Left ventricle myocardium inferior (tissue), 1 donor: ENCODE data around the gene PKNOX2. TPM values are rescaled to one million over a fixed set of nuclear protein-coding genes. Genes with fewer than 3 reads are reported as not detected.

ENCODE experiments used
- DNase-seq: peaks from one replicate; pipeline ENCODE4 v3.0.0-alpha.2; 2020
- H3K27ac ChIP-seq: fragments of 200-600 bp; replicated peaks from 2 replicates; pipeline ENCODE4 v1.8.0; 2021
- H3K27me3 ChIP-seq: fragments of 200-600 bp; 2 replicates; pipeline ENCODE4 v1.8.0; 2021; ENCODE audit warnings: low read depth
- H3K36me3 ChIP-seq: fragments of 200-600 bp; 2 replicates; pipeline ENCODE4 v1.8.0; 2021
- H3K4me1 ChIP-seq: fragments of 200-600 bp; 2 replicates; pipeline ENCODE4 v1.8.0; 2021
- H3K4me3 ChIP-seq: fragments of 200-600 bp; 2 replicates; pipeline ENCODE4 v1.8.0; 2021; ENCODE audit warnings: mild to moderate bottlenecking, moderate library complexity
- H3K9me3 ChIP-seq: fragments of 200-600 bp; replicated peaks from 2 replicates; pipeline ENCODE4 v1.8.0; 2021
- CTCF ChIP-seq: fragments of 200-600 bp; IDR thresholded peaks from 2 replicates; pipeline ENCODE4 v1.8.0; 2021; ENCODE audit warnings: antibody characterized with exemption, mild to moderate bottlenecking, borderline replicate concordance
- intact Hi-C: fragments of 100-400 bp; cut with micrococcal nuclease; formaldehyde crosslinking; loops from one replicate; pipeline ENCODE4 v1.11.0; 2022
- total RNA-seq: library from RNA; stranded (reverse); fragmentation: NEBNext Ultra II Directional; extraction: Animal tissue kit (Norgen Biotek cat#: 25700); gene quantifications from one replicate; pipeline ENCODE4 v1.2.1, GENCODE V29; 2021
- donor health status: DM: no; HTN: yes; CAD: no; lungs with severe emphysema.

The PKNOX2 gene
- total RNA-seq, 1 donor from 2014 or later = 6.2 TPM

DNA sequence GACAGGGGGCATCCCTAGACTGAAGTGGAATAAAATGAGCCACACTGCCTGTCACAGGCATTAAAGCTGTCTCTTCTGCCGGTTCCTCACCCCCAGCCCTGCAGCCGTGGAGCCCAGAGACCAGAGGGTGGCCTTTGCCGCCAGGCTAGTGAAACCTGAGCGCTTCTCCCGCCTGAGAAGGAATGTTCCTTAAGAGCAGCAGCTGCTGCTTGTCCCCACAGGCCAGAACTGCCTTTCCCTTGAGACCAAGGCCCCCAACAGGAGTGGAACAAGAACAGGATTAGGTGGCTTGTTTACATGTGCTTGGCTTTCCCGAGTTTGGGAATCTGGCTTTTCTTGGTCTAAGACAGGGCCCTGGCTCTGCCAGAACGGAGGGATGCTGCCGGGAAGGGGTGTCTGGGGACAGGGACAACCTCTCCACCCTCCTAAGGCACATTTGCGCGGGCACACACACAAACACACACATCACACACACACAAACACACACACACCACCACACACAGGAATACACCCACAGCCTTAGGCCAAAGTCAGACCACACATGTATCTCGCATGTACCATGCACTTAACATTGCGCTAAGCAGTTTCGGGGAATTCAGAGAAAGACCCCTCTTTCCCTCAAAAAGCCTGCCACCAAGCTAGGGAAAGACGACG, 239.7 kb downstream of the PKNOX2 start:
- H3K27ac ChIP-seq = no peak overlapping the region
- H3K36me3 ChIP-seq = no peaks in the 10 kb centered on the region
- H3K4me3 ChIP-seq = peak overlapping the region; percentile 34
- no peak for TF ChIP-seq CTCF
- DNase-seq = no peak
- intact Hi-C loops = no loop called here
- H3K27me3 ChIP-seq = peaks cover 3% of the 10 kb centered on the region
- H3K4me1 ChIP-seq = peaks cover 28% of the 10 kb centered on the region
- H3K9me3 ChIP-seq = no peaks in the 10 kb centered on the region

GRCh38 chr11:125404811-125405790, 240.6 kb downstream of the PKNOX2 start:
- H3K4me1 ChIP-seq = peaks cover 28% of the 10 kb centered on the region
- H3K4me3 ChIP-seq = peak overlapping the region; percentile 34

DNA sequence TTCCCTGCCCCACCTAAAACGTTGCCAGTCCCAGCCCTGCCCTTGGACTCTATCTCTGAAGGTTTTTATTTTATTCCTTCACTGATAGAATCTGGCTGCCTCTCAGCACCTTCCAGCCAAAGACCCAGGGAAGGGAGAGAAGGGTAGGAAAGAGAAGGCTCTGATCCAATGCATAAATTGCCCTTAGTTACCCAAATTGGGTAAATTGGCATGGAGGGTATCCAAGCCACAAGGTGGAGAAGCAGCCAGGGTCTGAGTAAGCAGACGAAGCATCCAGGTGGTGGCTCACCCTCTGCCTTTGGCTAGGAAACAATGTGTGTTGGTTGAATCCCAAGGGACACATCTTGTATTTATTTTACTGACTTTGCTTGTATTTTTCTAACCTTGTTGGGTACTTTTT, 242.5 kb downstream of the PKNOX2 start:
- DNase-seq = no peak
- no peak for TF ChIP-seq CTCF
- Histone ChIP-seq H3K27ac (no peak overlapping the region), H3K9me3 (no peaks in the 10 kb centered on the region), H3K4me1 (peaks cover 22% of the 10 kb centered on the region), H3K27me3 (peaks cover 3% of the 10 kb centered on the region), H3K36me3 (no peaks in the 10 kb centered on the region), H3K4me3 (no peak overlapping the region)
- intact Hi-C loops = no loop called here

More at GRCh38 chr11:125404811-125405790, 240.6 kb downstream of the PKNOX2 start:
- peaks cover 3% of the 10 kb centered on the region for H3K27me3 ChIP-seq
- no peaks in the 10 kb centered on the region for H3K9me3 ChIP-seq
- no peak overlapping the region for H3K27ac ChIP-seq
- peak; percentile 76 for DNase-seq
- H3K36me3 ChIP-seq = no peaks in the 10 kb centered on the region
- peak; percentile 98 for TF ChIP-seq CTCF
- intact Hi-C loops = no loop called here

- Histone ChIP-seq H3K27me3 (peaks cover 3% of the 10 kb centered on the region), H3K4me3 (no peak overlapping the region), H3K9me3 (no peaks in the 10 kb centered on the region), H3K36me3 (no peaks in the 10 kb centered on the region), H3K4me1 (peaks cover 20% of the 10 kb centered on the region), H3K27ac (peak overlapping the region; percentile 41)
- peak; percentile 46 for DNase-seq
- intact Hi-C loops = no loop called here
- TF ChIP-seq CTCF = no peak
These were observed 243.8 kb downstream of the PKNOX2 start for GRCh38 chr11:125408311-125408711.

DNA sequence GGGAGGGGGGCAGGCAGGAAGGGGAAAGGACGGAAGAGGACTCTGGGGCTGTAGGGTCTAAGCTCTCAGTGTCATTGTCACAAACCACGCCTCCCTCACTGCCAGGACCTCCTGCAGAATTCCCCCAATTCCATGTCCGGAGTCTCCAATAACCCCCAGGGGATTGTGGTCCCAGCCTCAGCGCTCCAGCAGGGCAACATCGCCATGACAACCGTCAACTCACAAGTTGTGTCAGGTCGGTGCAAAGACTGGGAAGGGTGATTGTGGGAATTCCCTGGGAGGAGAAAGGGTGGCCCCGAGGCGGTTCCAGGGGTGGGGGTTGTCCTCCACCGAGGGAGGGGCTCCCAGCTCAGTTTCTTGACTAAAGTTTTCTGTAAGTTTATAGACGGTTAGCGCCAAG, 245.5 kb downstream of the PKNOX2 start:
- intact Hi-C loops = no loop called here
- H3K4me1 ChIP-seq = peaks cover 10% of the 10 kb centered on the region
- TF ChIP-seq CTCF = no peak
- no peaks in the 10 kb centered on the region for H3K36me3 ChIP-seq
- no peak overlapping the region for H3K4me3 ChIP-seq
- H3K27me3 ChIP-seq = peaks cover 3% of the 10 kb centered on the region
- no peak for DNase-seq
- H3K9me3 ChIP-seq = no peaks in the 10 kb centered on the region
- H3K27ac ChIP-seq = no peak overlapping the region
